ENCODE data around the gene RABGAP1L.

- no peak for TF ChIP-seq EZH2 (IDR thresholded peaks at IDR 0.05; ENCODE audit: low read depth)
- TF ChIP-seq, protein P1, sequence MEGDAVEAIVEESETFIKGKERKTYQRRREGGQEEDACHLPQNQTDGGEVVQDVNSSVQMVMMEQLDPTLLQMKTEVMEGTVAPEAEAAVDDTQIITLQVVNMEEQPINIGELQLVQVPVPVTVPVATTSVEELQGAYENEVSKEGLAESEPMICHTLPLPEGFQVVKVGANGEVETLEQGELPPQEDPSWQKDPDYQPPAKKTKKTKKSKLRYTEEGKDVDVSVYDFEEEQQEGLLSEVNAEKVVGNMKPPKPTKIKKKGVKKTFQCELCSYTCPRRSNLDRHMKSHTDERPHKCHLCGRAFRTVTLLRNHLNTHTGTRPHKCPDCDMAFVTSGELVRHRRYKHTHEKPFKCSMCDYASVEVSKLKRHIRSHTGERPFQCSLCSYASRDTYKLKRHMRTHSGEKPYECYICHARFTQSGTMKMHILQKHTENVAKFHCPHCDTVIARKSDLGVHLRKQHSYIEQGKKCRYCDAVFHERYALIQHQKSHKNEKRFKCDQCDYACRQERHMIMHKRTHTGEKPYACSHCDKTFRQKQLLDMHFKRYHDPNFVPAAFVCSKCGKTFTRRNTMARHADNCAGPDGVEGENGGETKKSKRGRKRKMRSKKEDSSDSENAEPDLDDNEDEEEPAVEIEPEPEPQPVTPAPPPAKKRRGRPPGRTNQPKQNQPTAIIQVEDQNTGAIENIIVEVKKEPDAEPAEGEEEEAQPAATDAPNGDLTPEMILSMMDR (conservative IDR thresholded peaks at IDR 0.05): no peak
These were observed 771 bp downstream of the RABGAP1L start for GRCh38 chr1:174160109-174160473.
